ENCODE data around the gene NAT16. TPM values are rescaled to one million over a fixed set of nuclear protein-coding genes. Genes with fewer than 3 reads are reported as not detected.

The NAT16 gene
- total and polyA plus RNA-seq, 10 of the 15 experiments (the other 5 are each of a cell fraction or from before 2014, with no cell fraction given): not detected

DNA sequence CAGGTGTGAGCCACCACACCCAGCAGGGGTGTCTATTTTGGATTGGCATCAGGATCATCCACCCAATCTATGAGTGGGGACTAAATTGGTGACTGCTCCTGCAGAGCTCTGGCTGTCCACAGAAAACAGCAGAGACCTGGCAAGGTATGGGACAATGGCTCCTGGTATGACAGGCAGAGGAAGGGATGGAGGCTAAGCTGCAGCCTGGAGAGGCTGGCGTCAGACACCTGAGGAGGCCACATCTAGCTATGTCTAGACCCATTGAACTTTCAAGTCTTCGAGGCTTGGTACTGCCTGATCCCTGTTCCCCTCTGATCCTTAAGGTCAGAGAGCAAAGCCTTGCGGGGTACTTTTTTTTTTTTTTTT is 56.4 kb downstream of the NAT16 start:
- Histone ChIP-seq H3K79me2 (ENCODE audit: control insufficient read depth, insufficient read depth, low read length) (no peaks in the 10 kb centered on the region), H3K9ac (ENCODE audit: control insufficient read depth, insufficient read depth, low read length) (no peak overlapping the region), H4K20me1 (ENCODE audit: control insufficient read depth, insufficient read depth) (no peaks in the 10 kb centered on the region), H2AFZ (ENCODE audit: control insufficient read depth, low read depth, low read length) (no peak overlapping the region), H3K27me3 (replicated peaks in 1 of 2; ENCODE audit: control insufficient read depth in 2 of 2, insufficient read depth in 2 of 2, low read length in 1 of 2) (no peaks in the 10 kb centered on the region), H3K4me1 (ENCODE audit: control insufficient read depth, insufficient read depth, low read length) (peaks cover 26% of the 10 kb centered on the region), H3K9me3 (replicated peaks; ENCODE audit: control insufficient read depth, insufficient read depth, low read length) (no peaks in the 10 kb centered on the region), H3K4me2 (ENCODE audit: control insufficient read depth, insufficient read depth) (no peak overlapping the region), H3K27ac (ENCODE audit: control insufficient read depth, insufficient read depth) (no peak overlapping the region), H3K36me3 (ENCODE audit: control insufficient read depth in 2 of 2, insufficient read depth in 2 of 2, low read length in 1 of 2) (no peaks in the 10 kb centered on the region), H3K4me3 (no peak overlapping the region)
- ChIA-PET SMC1A (ENCODE audit: uncharacterized antibody, unreplicated experiment) (interaction anchor here (1.3 to 2.9 kb wide), 5 partner anchors 10 to 46 kb away, joined by 3 to 13 read pairs (median 9); no protein-coding TSS in a partner anchor), POLR2A (interaction anchor here (1.2 to 3.4 kb wide), 4 partner anchors 10 to 38 kb away, joined by 5 to 24 read pairs (median 15); partner anchors contain the start of gene TRIM56), RAD21 (ENCODE audit: unreplicated experiment) (interaction anchor here (0.9 to 1.9 kb wide), 7 partner anchors 12 to 69 kb away, joined by 3 to 7 read pairs (median 3); no protein-coding TSS in a partner anchor), CTCF (interaction anchor here (1.2 to 3.4 kb wide), 11 partner anchors 10 to 159 kb away, joined by 3 to 16 read pairs (median 8); no protein-coding TSS in a partner anchor)
- intact Hi-C loops (cut with micrococcal nuclease; ENCODE audit: unreplicated experiment) (loop anchor here (5.0 kb wide), 1 partner anchor 36 kb away; the partner anchor contains the start of gene TRIM56), in situ Hi-C loops (cut with MboI) (no loop called here)
- ATAC-seq (no peak), FAIRE-seq (no peak), DNase-seq (ENCODE audit: low read depth, low spot score) (no peak)
- WGBS (ENCODE audit: insufficient coverage, insufficient replicate concordance, low lambda C conversion rate, missing lambda C conversion rate): 56% methylated on average over 2 of the region's 3 CpGs
- no TSS peak for BruUV-seq (replicated peaks)
- TF ChIP-seq MXI1 (IDR thresholded peaks at IDR 0.05; ENCODE audit: low read depth, low read length) (no peak), EED (IDR thresholded peaks at IDR 0.05; ENCODE audit: low read depth) (no peak), BCLAF1 (IDR thresholded peaks at IDR 0.05) (no peak), POLR2AphosphoS2 (IDR thresholded peaks at IDR 0.05; ENCODE audit: low read depth, low read length) (no peak), ZZZ3 (IDR thresholded peaks at IDR 0.05; ENCODE audit: control insufficient read depth, insufficient read length, low read depth) (no peak), NFYB (IDR thresholded peaks at IDR 0.05; ENCODE audit: insufficient read depth, low read depth, low read length) (no peak), ZBTB11 (CRISPR knock-in tag; IDR thresholded peaks at IDR 0.05) (no peak), IRF4 (IDR thresholded peaks at IDR 0.05; ENCODE audit: low read depth, low read length) (no peak), ZBED1 (IDR thresholded peaks at IDR 0.05; ENCODE audit: borderline replicate concordance) (no peak), CHD2 (IDR thresholded peaks at IDR 0.05; ENCODE audit: borderline replicate concordance, low read depth, low read length) (no peak), CREM (IDR thresholded peaks at IDR 0.05; ENCODE audit: low read depth) (no peak), SUZ12 (IDR thresholded peaks at IDR 0.05; ENCODE audit: unreplicated experiment) (no peak), RAD21 (IDR thresholded peaks at IDR 0.05; ENCODE audit: insufficient read depth, low read depth, low read length) (no peak), ATF2 (IDR thresholded peaks at IDR 0.05; ENCODE audit: low read length) (no peak)

Data from GM12878 (cell line).